GM04504 (cell line): ENCODE measurements around the gene COL12A1.

Experiments used
- DNase-seq: peaks from one replicate; pipeline ENCODE4 v3.0.0-alpha.2; 2012; ENCODE audit warnings: low read depth

COL12A1 gene

GRCh38 chr6:75142721-75143120 is 63.1 kb downstream of the COL12A1 start:
- DNase-seq, result no peak

- DNase-seq, result no peak
Measured at GRCh38 chr6:75135876-75136275, 70.0 kb downstream of the COL12A1 start.

- DNase-seq, result peak; percentile 73
Measured at GRCh38 chr6:75135450-75135849, 70.4 kb downstream of the COL12A1 start.

- DNase-seq, result peak; percentile 37
Measured at GRCh38 chr6:75130784-75131183, 75.1 kb downstream of the COL12A1 start.

GRCh38 chr6:75128878-75129570 is 76.8 kb downstream of the COL12A1 start:
- peak; percentile 35 for DNase-seq

GRCh38 chr6:75126518-75126917 is 79.3 kb downstream of the COL12A1 start:
- DNase-seq, result no peak

GRCh38 chr6:75124983-75125382 is 80.9 kb downstream of the COL12A1 start:
- DNase-seq, result no peak

- no peak for DNase-seq
Measured at GRCh38 chr6:75124085-75124484, 81.8 kb downstream of the COL12A1 start.

GRCh38 chr6:75118925-75119515 is 86.8 kb downstream of the COL12A1 start:
- no peak for DNase-seq

- DNase-seq, result no peak
Measured at GRCh38 chr6:75117701-75118100, 88.2 kb downstream of the COL12A1 start.

- DNase-seq, result no peak
Measured at GRCh38 chr6:75116946-75117345, 88.9 kb downstream of the COL12A1 start.

GRCh38 chr6:75115481-75115880 is 90.4 kb downstream of the COL12A1 start:
- no peak for DNase-seq

GRCh38 chr6:75114806-75115205 is 91.0 kb downstream of the COL12A1 start:
- no peak for DNase-seq

- no peak for DNase-seq
Measured at GRCh38 chr6:75114195-75114594, 91.7 kb downstream of the COL12A1 start.

- no peak for DNase-seq
Measured at GRCh38 chr6:75113446-75113845, 92.4 kb downstream of the COL12A1 start.

- DNase-seq, result no peak
Measured at GRCh38 chr6:75109765-75110164, 96.1 kb downstream of the COL12A1 start.

GRCh38 chr6:75109022-75109421 is 96.8 kb downstream of the COL12A1 start:
- DNase-seq, result no peak

GRCh38 chr6:75108333-75108974 is 97.4 kb downstream of the COL12A1 start:
- no peak for DNase-seq

GRCh38 chr6:75107913-75108312 is 97.9 kb downstream of the COL12A1 start:
- no peak for DNase-seq

GRCh38 chr6:75106426-75106825 is 99.4 kb downstream of the COL12A1 start:
- DNase-seq, result no peak

GRCh38 chr6:75103431-75103830 is 102.4 kb downstream of the COL12A1 start:
- no peak for DNase-seq

- DNase-seq, result no peak
Measured at GRCh38 chr6:75102301-75102700, 103.6 kb downstream of the COL12A1 start.

GRCh38 chr6:75101896-75102295 is 104.0 kb downstream of the COL12A1 start:
- DNase-seq, result peak; percentile 77
